GM21529 (cell line): ENCODE measurements around the gene USH1C.

Experiments used
- ATAC-seq: cut with Tn5 transposase; IDR thresholded peaks from one replicate; pipeline ENCODE4 v1.9.1; 2021; ENCODE audit not compliant: unreplicated experiment

USH1C gene

GRCh38 chr11:17571431-17572358, 27.5 kb upstream of the USH1C start:
- ATAC-seq, result no peak

- no peak for ATAC-seq
Observed at GRCh38 chr11:17570034-17570433, 25.8 kb upstream of the USH1C start.

GRCh38 chr11:17568944-17569343, 24.7 kb upstream of the USH1C start:
- ATAC-seq, result no peak

GRCh38 chr11:17564687-17565042, 20.4 kb upstream of the USH1C start:
- no peak for ATAC-seq

- no peak for ATAC-seq
Observed at GRCh38 chr11:17563961-17564686, 19.9 kb upstream of the USH1C start.

- ATAC-seq, result no peak
Observed at GRCh38 chr11:17563231-17563646, 19.0 kb upstream of the USH1C start.

GRCh38 chr11:17561526-17561925, 17.3 kb upstream of the USH1C start:
- no peak for ATAC-seq

- no peak for ATAC-seq
Observed at GRCh38 chr11:17561111-17561415, 16.8 kb upstream of the USH1C start.

- ATAC-seq, result no peak
Observed at GRCh38 chr11:17560281-17561110, 16.3 kb upstream of the USH1C start.

GRCh38 chr11:17559341-17560087, 15.3 kb upstream of the USH1C start:
- no peak for ATAC-seq

- ATAC-seq, result no peak
Observed at GRCh38 chr11:17558916-17559315, 14.7 kb upstream of the USH1C start.

- no peak for ATAC-seq
Observed at GRCh38 chr11:17558025-17558780, 14.0 kb upstream of the USH1C start.

- no peak for ATAC-seq
Observed at GRCh38 chr11:17556999-17557398, 12.8 kb upstream of the USH1C start.

- no peak for ATAC-seq
Observed at GRCh38 chr11:17554487-17554886, 10.3 kb upstream of the USH1C start.

GRCh38 chr11:17553249-17553546, 9.0 kb upstream of the USH1C start:
- ATAC-seq, result no peak

- no peak for ATAC-seq
Observed at GRCh38 chr11:17552392-17553248, 8.4 kb upstream of the USH1C start.

- no peak for ATAC-seq
Observed at GRCh38 chr11:17552041-17552355, 7.8 kb upstream of the USH1C start.

- no peak for ATAC-seq
Observed at GRCh38 chr11:17551347-17552040, 7.3 kb upstream of the USH1C start.
